HG02981 (cell line): ENCODE results near the gene SP100.
A peak's percentile ranks its signal among the peaks of the same experiment; 100 is the strongest.
"Not testable (repeated sequence)": the region's sequence is repeated elsewhere in the genome, so short reads cannot be mapped to it uniquely, and the experiment has no call there.

Experiments used
- ATAC-seq: cut with Tn5 transposase; IDR thresholded peaks from one replicate; pipeline ENCODE4 v1.9.1; 2021; ENCODE audit warnings: mild to moderate bottlenecking, moderate library complexity; ENCODE audit not compliant: unreplicated experiment

SP100 gene

DNA sequence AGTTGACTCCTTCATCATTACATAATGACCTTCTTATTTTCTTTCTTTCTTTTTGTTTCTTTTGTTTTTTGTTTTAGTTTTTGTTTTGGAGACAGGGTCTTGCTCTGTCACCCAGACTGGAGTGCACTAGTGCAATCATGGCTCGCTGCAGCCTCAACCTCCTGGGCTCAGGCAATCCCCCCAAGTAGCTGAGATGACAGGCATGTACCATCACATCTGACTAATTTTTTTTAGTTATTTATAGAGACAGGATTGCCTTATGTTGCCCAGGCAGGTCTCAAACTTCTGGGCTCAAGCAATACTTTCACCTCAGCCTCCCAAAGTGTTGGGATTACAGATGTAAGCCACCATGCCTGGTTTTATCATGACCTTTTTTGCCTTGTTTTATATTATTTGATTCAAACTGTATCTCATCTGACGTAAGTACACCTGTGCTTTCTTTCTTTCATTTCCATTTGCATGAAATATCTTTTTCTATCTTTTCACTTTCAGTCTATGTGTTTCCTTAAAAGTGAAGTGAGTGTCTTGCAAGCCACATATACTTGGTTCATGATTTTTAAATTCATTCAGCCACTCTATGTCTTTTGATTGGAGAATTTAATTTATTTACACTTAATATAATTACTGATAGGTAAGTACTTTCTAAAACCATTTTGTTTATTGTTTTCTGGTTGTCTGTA is 39.1 kb downstream of the SP100 start:
- no peak for ATAC-seq

DNA sequence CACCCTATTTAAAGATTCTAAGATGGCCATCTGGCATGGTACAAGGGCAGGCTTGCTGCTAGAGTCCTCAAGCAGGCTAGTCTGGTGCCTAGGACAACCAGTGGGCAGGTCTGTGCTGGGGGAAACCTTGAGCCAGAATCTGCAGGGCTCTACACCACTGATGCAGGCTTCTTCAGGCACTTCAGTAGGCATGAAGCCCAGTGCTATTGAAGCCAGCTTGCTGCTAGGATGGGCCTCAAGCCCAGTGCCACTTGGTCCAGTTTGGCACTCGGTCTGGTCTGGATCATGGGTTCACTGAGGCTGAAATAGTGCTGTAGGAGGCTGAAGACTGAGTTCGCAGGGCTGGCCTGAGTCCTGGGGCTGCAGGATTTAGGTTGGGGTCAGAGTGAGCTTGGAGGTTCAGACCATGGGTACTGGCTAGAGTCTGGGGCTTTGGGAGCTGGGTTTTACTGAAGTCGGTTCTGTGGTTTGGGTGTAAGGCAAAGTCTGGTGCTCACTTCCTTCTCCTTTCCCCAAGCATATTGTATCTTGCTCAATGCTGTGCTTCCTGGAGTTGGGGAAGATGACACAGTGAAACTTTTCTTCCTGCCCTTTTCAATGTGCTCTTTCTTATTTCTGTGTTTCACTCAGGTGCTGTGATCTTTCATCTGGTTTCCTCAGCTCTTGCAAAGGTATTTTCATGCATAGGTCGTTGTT is 41.2 kb downstream of the SP100 start:
- ATAC-seq: no peak

DNA sequence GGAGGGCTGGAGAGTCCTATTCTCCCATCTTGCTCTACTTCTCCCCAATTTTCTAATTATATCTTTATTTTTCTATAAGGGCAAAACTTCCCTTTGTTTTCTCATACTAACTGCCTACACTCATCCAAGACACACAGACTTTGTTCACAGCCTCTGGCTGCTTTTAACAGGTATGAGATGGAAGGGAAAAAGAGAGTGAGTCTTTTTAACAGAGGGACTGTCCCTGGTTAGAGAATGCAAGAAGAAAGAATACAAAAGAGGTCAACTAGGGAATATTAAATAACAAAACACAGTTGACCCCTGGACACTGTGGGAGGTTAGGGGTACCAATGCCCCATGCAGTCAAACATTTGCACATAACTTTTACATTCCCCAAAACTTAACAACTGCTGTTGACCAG is 41.8 kb downstream of the SP100 start:
- no peak for ATAC-seq

DNA sequence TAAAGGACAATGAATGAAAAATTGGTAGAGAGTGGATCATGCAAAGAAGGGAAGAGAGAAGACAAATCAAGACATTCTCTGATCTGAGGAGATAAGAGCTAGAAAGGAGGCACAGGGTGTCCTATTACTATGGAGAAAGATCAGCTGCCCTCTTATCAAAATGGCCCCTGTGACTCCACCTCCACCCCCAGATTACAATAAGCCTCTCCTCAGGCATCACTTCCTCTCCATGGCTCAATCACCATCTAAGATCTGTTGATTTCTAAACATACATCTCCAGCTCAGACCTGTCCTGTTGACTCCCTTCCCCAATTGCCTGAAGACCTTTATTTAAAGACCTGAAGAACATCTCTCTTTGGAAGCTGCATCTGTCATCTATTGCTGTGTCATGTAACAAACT is 43.2 kb downstream of the SP100 start:
- no peak for ATAC-seq

DNA sequence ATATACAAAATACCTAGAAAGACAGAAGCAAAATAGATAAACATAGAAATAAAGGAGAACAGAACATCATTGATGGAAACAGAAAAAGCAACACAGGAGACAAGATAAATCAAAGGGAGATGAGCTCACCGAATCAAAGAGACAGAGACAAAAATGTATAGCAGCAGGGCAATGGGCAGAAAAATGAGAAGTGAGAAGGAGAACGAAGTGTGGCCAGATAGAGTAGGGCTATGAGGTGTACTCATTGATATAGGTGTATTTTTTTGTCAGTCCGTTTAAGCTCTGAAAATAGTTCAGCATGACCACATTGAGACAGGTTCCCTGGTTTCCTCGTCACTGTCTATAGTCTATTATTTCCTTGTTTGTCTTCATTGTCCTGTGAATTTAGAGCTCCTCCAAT is 55.1 kb downstream of the SP100 start:
- no peak for ATAC-seq

DNA sequence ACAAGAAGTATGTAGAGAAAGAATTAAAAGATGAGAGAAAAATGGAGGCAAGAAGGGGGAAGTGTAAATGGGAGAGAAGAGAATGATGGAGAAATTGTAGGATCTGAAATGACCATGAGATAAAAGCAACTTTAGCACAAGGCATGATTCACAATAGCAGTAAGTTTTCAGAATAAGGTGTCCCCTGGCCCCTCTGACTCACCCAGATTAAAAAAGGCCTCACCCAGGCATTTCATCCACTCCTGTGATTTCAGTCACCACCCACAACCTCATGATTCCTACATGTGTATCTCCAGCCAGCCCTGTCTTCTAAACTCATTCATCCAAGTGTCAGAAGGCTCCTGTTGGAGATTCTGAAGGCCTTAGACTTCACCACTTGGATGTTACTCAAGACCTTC is 56.6 kb downstream of the SP100 start:
- no peak for ATAC-seq

DNA sequence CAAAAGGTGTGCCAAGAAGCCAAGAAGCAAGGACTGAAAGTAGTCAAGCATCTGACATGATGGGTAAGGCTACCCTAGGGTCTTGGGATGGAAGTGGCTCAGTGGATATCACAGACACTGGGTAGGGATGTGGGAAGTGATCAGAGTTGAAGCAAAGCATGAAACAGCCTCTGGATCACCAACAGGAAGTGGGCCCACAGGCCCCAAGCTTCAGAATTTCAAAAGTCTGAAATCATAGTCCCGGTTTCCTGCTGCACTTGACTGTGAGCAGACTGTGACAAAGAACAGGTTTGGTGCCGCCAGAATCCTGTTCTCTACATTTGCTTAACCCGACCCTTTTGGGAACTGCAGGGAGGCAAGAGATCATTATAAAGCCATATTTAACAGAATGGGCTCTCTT is 57.4 kb downstream of the SP100 start:
- ATAC-seq: no peak

DNA sequence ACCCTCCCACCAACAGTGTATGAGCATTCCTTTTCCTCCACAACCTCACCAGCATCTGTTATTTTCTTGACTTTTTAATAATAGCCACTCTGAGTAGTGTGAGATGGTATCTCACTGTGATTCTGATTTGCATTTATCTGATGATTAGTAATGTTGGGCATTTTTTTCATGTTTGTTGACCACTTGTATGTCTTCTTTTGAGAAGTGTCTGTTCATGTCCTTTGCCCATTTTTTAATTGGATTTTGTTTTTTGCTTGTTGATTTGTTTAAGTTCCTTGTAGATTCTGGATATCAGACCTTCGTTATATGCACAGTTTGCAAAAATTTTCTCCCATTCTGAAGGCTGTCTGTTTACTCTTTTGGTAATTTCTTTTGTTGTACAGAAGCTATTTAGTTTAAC is 59.1 kb downstream of the SP100 start:
- no peak for ATAC-seq

DNA sequence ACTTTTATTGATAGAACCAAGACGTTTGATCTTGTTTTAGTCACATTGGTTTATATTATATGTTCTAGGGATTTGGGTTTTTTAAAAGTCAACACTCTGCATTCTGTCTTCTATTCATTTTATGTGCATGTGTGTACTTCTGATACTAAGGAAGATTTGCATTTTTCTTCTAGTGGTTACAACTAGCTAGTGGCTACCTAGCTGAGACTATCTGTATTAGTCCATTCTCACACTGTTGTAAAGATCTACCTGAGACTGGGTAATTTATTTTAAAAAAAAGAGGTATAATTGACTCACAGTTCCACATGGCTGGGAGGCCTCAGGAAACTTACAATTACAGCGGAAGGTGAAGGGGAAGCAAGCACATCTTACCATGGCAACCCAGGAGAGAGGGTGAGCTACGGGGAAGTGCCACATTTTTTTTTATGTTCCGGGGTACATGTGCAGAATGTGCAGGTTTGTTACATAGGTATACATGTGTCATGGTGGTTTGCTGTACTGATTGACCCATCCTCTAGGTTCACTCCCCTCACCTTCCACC is 69.9 kb downstream of the SP100 start:
- no peak for ATAC-seq

DNA sequence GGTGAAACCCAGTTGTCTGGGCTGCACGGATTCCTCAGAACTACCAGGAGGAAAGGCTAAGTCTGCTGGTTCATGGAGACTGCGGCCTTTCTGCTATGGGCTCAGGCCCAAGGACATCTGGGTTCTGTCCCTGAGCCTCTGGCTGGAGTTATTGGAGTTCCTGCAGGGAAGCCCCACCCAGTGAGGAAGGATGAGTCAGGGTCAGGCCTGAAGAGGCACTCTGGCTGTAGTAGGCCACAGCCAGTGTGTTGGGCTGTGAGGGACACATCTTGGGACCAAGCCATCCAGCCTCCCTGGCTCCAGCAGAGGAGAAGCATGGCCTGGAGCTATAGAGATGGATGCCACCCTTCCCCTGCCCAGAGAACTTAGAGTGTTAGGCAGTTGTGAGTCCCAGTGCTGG is 75.2 kb downstream of the SP100 start:
- ATAC-seq: not testable (repeated sequence)

DNA sequence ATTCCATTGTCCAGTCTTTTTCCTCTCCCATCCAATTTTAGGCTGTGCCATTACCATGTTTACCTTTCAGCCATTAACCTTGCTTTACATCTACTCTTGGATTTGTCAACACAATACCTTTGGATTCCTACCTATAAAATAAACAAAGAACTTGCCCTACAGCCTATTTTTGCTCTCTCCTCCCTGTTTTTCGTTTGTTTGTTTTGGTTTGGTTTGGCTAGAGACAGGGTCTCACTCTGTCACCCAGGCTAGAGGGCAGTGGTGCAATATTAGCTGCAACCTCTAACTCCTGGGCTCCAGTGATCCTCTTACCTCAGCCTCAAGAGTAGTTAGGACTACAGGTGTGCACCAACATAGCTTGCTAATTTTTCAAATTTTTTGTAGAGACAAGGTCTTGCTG is 76.1 kb downstream of the SP100 start:
- ATAC-seq: no peak

DNA sequence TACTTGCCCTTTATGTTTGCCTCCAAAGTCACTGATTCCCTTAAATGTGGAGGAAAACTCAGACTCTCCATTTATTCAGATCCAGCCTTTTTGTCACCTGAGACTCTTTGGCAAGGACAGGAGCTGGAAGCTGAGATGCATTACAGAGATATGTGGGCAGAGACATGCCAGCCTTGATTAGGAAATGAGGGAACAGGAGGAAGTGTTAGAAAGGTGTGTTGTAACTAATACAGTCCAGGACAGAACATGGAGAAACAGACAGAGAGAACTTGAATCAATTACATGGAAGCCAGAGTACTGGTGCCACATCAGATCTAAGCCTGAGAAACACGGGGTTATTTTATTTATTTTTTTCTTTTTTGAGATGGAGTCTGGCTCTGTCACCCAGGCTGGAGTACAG is 79.0 kb downstream of the SP100 start:
- no peak for ATAC-seq

DNA sequence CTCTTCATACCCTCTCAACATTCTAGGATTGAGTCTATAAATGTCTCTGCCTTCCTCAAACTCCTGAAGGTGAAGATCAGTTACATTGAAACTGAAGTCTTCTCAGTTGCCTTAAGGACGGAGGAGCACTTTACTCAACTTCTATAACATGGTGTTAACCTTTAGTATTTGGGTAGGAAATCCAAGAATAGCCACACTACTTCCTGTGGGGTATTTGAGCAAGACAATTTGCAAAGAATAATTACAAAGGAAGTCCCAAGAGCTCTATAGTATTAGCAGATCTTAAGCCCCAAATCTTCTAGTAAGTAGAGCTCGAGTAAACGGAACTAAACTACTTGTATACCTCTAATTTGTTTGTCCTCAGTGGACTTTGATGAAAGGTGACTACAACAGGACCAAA is 80.9 kb downstream of the SP100 start:
- no peak for ATAC-seq

DNA sequence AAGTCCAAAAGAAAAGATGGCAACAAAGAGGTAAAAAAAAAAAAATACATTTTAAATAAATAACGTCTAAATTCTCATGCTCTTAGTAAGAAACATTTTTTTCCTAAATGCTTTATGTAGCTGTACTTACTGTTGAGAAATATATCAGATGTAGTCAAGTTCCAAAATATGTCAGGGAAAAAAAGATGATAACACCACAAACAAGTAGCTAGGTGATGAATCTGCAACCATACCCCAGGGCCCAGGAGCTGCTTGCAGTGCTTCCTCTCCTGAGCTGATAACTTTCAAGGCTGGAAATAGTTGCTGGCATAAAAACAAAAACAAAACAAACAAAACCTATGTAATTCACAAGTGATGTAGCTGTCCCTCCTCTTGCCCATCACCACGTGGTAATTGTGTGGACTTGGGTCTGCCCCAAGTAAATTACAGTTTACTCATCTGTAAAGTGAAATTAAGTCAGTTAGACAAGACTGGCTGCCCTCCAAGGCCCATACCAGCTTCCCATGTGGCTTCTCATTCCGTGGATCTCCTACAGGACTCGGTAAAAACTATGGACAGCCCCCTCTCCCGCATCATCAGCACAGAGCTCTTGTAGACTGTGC is 82.6 kb downstream of the SP100 start:
- ATAC-seq: no peak

DNA sequence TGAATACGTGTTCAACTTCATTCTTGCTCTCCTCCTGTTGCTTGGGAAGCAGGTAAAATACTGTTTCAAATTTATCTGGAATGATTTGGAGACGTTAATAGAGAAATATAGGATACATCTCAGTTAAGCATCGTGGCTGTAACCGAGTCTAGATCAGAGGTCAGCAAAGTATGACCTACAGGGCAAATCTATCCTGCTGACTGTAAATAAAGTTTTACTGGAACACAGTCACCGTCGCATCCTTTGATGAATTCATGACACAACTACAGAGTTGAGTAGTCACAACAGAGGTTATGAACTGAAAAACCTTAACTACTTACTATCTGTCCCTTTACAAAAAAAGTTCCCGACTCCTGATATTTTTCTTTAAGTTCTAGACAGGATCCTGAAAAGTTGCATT is 86.6 kb downstream of the SP100 start:
- ATAC-seq: no peak

DNA sequence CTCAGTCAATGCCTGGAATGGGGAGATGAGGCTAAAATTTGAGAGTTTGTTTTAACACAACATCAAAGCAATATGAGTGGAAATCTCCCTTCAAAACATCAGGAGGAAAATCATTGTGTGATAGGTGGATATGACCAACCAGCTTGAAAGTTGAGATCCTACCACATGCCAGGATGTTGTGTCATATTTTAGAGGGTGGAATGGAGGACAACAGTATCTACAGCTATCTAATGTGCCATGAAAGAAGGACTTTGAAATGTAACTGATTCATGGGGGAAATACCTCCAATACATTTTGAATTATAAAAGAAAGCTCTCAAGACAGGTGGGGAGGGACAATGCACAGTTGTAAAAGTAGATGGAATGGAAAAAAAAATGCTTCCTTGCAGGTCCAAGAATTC is 87.8 kb downstream of the SP100 start:
- no peak for ATAC-seq

DNA sequence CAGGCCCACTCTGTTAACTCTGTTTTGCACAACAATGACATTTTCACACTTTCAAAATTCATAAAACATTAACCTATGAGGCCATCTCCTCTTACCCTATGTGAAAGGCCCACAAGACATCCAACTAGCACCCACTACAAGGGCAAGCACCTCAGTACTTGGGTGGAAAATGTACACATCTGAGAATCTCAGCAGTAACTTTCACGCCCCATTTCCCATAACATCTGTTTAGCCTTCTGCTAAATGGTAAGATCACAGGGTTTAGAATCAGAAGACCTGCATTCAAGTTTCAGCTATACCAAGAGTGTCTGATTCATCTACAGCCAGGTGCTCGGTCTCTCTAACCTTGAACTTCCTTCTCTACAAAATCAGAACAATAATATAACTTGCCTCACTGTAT is 89.2 kb downstream of the SP100 start:
- ATAC-seq: peak; percentile 70

DNA sequence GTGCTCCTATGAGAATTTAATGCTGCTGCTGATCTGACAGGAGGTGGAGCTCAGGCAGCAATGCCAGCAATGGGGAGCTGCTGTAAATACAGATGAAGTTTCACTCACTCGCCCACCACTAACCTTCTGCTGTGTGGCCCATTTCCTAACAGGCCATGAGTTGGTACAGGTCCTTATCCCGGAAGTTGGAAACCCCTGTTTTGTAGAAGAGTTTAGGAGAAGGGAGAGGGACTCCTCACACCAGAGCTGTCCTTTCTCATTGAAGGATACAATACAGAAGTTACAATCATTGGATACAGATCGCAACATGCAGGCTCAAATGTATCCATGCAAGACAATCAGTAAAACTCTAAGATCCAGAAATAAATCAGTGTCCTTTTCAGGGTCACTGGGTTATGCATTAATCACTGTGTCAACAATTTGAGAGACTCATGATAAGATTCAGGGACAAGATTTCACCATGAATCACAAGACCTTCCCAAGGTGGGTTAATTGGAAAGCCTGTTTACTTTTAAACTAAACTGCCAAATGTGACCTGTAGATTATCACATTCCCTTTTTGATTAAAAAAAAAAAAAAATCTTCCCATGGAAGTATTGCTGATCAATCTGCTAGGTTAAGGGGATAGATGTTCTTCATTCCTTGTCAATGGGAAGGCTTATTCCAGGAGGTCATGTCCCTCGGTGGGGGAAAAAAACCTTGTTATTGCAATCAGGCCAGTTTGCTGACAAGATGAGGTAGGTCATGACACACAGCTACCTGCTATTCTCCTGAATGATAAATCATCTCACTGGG is 97.2 kb downstream of the SP100 start:
- ATAC-seq: no peak

DNA sequence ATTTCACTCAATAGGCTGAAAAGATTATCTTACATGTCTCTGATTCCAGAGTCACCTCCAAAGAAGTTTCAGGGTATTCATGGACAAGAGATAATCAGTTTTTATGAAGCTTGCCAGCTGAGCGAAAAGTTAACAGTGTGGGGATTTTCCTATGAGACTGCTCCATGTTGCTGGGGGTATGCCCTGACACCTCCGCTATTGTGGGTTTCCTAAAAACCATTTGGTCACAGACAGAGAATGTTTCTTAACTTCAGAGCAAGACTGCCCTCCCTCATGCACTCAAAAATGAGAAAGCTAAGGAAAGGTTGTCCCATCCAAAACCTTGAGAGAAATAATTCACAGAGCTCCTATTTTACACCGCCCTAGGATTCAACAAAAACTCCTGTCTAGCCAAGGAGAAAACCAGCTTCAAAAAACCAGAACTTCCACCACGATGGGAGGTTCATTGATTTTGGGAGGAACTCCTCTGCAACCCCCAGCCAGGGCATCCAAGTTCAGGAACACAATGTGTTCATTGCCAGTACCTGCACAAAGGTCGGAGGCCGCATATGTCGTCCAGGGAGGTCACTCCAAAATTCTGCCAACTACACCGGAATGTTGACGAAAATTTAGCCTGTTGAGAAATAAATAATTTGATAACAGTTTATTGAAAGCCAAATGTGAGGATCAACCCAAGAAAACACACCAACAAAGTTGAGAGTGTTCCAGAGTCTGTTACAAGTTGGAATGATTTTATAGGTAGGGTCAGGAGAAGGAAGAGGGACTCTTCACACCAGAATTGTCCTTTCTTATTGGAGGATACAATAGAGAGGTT is 104.3 kb downstream of the SP100 start:
- ATAC-seq: no peak

DNA sequence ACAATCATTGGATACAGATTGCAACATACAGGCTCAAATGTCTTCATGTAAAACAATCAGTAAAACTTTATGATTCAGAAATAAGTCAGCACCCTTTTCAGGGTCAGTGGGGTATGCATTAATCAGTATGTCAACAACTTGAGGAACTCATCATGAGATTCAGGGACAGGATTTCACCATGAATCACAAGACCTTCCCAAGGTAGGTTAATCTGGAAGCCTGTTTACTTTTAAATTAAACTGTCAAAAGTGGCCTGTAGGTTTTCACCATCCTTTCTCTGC is 104.8 kb downstream of the SP100 start:
- no peak for ATAC-seq

DNA sequence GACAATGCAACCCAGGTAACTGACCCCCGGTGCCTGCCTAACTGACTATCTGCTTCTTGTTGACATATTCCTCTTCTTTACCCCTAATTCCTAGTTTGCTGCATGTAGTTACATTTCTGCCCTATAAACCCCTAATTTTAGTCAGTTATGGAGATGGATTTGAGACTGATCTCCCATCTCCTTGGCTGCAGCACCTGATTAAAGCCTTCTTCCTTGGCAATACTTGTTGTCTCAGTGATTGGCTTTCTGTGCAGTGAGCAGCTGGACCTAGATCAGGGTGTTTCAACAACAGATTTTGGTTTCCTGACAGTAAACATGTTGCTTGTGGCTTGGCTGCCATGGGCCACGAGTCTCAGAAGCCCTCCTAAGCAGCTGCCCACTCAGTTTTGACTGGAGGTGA is 105.4 kb downstream of the SP100 start:
- no peak for ATAC-seq
